ENCODE results near the gene ADAMTS17. TPM values are rescaled to one million over a fixed set of nuclear protein-coding genes. Genes with fewer than 3 reads are reported as not detected.

The ADAMTS17 gene
- polyA plus RNA-seq, 3 donors from 2014 or later: 0.27 to 0.53 TPM; not detected in 1

- no peaks in the 10 kb centered on the region for H3K9me3 Mint-ChIP-seq
- peaks cover 17 to 42% (median 22%) of the 10 kb centered on the region in 3 donors for H3K27me3 Mint-ChIP-seq (ENCODE audit: low read depth in 3 of 3)
- no peak overlapping the region for H3K27ac Mint-ChIP-seq
- peaks cover 47 to 55% of the 10 kb centered on the region in 2 donors for H3K4me1 Mint-ChIP-seq
- H3K36me3 Mint-ChIP-seq: peaks cover 0 to 3% (median 0%) of the 10 kb centered on the region in 3 donors
- DNase-seq: no peak
- H3K4me3 Mint-ChIP-seq: no peak overlapping the region
Observed at GRCh38 chr15:100337096-100338044, 4.4 kb downstream of the ADAMTS17 start.

- Mint-ChIP-seq H3K27ac (no peak overlapping the region), H3K4me3 (peak overlapping the region in 1 of 5 donors; percentile 1), H3K9me3 (no peaks in the 10 kb centered on the region), H3K27me3 (ENCODE audit: low read depth in 3 of 3) (peaks cover 16 to 39% (median 18%) of the 10 kb centered on the region in 3 donors), H3K36me3 (peaks cover 0 to 3% (median 0%) of the 10 kb centered on the region in 3 donors), H3K4me1 (peaks cover 57 to 68% of the 10 kb centered on the region in 2 donors)
- DNase-seq: no peak
Observed at GRCh38 chr15:100336061-100336460, 5.7 kb downstream of the ADAMTS17 start.

- peaks cover 19 to 40% (median 20%) of the 10 kb centered on the region in 3 donors for H3K27me3 Mint-ChIP-seq (ENCODE audit: low read depth in 3 of 3)
- peak overlapping the region in 1 of 6 donors; percentile 7 for H3K27ac Mint-ChIP-seq
- H3K4me3 Mint-ChIP-seq: peak overlapping the region in 1 of 5 donors; percentile 1
- DNase-seq: no peak
- H3K9me3 Mint-ChIP-seq: no peaks in the 10 kb centered on the region
- H3K36me3 Mint-ChIP-seq: peaks cover 0 to 3% (median 0%) of the 10 kb centered on the region in 3 donors
- H3K4me1 Mint-ChIP-seq: peaks cover 62 to 74% of the 10 kb centered on the region in 2 donors
Observed at GRCh38 chr15:100335335-100335999, 6.3 kb downstream of the ADAMTS17 start.

GRCh38 chr15:100334905-100335304 is 6.9 kb downstream of the ADAMTS17 start:
- peak overlapping the region in 3 of 6 donors; percentile 7 to 55 (median 46) for H3K27ac Mint-ChIP-seq
- H3K4me1 Mint-ChIP-seq: peaks cover 65 to 80% of the 10 kb centered on the region in 2 donors
- H3K9me3 Mint-ChIP-seq: no peaks in the 10 kb centered on the region

GRCh38 chr15:100334456-100334855 is 7.3 kb downstream of the ADAMTS17 start:
- peak overlapping the region in 3 of 6 donors; percentile 55 to 71 (median 64) for H3K27ac Mint-ChIP-seq
- peaks cover 0 to 3% (median 0%) of the 10 kb centered on the region in 3 donors for H3K36me3 Mint-ChIP-seq
- peaks cover 12 to 30% (median 19%) of the 10 kb centered on the region in 3 donors for H3K27me3 Mint-ChIP-seq (ENCODE audit: low read depth in 3 of 3)
- peak overlapping the region; percentile 49 to 73 (median 64) for H3K4me3 Mint-ChIP-seq
- no peak for DNase-seq
- no peaks in the 10 kb centered on the region for H3K9me3 Mint-ChIP-seq
- H3K4me1 Mint-ChIP-seq: peaks cover 70 to 83% of the 10 kb centered on the region in 2 donors

More at GRCh38 chr15:100334905-100335304, 6.9 kb downstream of the ADAMTS17 start:
- peaks cover 17 to 35% (median 19%) of the 10 kb centered on the region in 3 donors for H3K27me3 Mint-ChIP-seq (ENCODE audit: low read depth in 3 of 3)
- DNase-seq: no peak
- H3K36me3 Mint-ChIP-seq: peaks cover 0 to 3% (median 0%) of the 10 kb centered on the region in 3 donors
- H3K4me3 Mint-ChIP-seq: peak overlapping the region in 3 of 5 donors; percentile 9 to 66 (median 48)

GRCh38 chr15:100334015-100334414 is 7.8 kb downstream of the ADAMTS17 start:
- Mint-ChIP-seq H3K36me3 (peaks cover 0 to 3% (median 0%) of the 10 kb centered on the region in 3 donors), H3K27ac (peak overlapping the region; percentile 64 to 83 (median 72)), H3K9me3 (no peaks in the 10 kb centered on the region), H3K4me1 (peaks cover 73 to 83% of the 10 kb centered on the region in 2 donors), H3K4me3 (peak overlapping the region; percentile 49 to 73 (median 64)), H3K27me3 (ENCODE audit: low read depth in 3 of 3) (peaks cover 8 to 26% (median 19%) of the 10 kb centered on the region in 3 donors)
- DNase-seq: peak; percentile 23 to 45 (median 43)

- Mint-ChIP-seq H3K27ac (peak overlapping the region in 2 of 6 donors; percentile 64 to 69), H3K36me3 (peaks cover 0 to 3% (median 0%) of the 10 kb centered on the region in 3 donors), H3K27me3 (ENCODE audit: low read depth in 3 of 3) (peaks cover 8 to 19% (median 19%) of the 10 kb centered on the region in 3 donors), H3K4me3 (peak overlapping the region in 3 of 5 donors; percentile 29 to 44 (median 38)), H3K4me1 (peaks cover 75 to 83% of the 10 kb centered on the region in 2 donors), H3K9me3 (no peaks in the 10 kb centered on the region)
- DNase-seq: no peak
Observed at GRCh38 chr15:100333236-100333635, 8.5 kb downstream of the ADAMTS17 start.

- H3K27me3 Mint-ChIP-seq (ENCODE audit: low read depth in 3 of 3): peaks cover 8 to 18% (median 14%) of the 10 kb centered on the region in 3 donors
- no peaks in the 10 kb centered on the region for H3K9me3 Mint-ChIP-seq
- no peak for DNase-seq
- H3K36me3 Mint-ChIP-seq: peaks cover 0 to 1% (median 0%) of the 10 kb centered on the region in 3 donors
- H3K27ac Mint-ChIP-seq: peak overlapping the region in 3 of 6 donors; percentile 6 to 52 (median 19)
- H3K4me3 Mint-ChIP-seq: peak overlapping the region in 4 of 5 donors; percentile 18 to 53 (median 41)
- H3K4me1 Mint-ChIP-seq: peaks cover 79 to 89% of the 10 kb centered on the region in 2 donors
Observed at GRCh38 chr15:100332721-100333120, 9.1 kb downstream of the ADAMTS17 start.

GRCh38 chr15:100332231-100332630 is 9.5 kb downstream of the ADAMTS17 start:
- Mint-ChIP-seq H3K9me3 (no peaks in the 10 kb centered on the region), H3K4me3 (peak overlapping the region in 2 of 5 donors; percentile 53 to 67), H3K36me3 (no peaks in the 10 kb centered on the region), H3K4me1 (peaks cover 80 to 89% of the 10 kb centered on the region in 2 donors), H3K27me3 (ENCODE audit: low read depth in 3 of 3) (peaks cover 8 to 16% (median 12%) of the 10 kb centered on the region in 3 donors), H3K27ac (peak overlapping the region in 3 of 6 donors; percentile 4 to 19 (median 16))
- no peak for DNase-seq

GRCh38 chr15:100330629-100331215 is 11.1 kb downstream of the ADAMTS17 start:
- peak in 2 of 3 donors; percentile 61 to 67 for DNase-seq
- Mint-ChIP-seq H3K27ac (peak overlapping the region; percentile 70 to 87 (median 86)), H3K4me3 (peak overlapping the region; percentile 64 to 84 (median 69)), H3K4me1 (peaks cover 77 to 81% of the 10 kb centered on the region in 2 donors), H3K9me3 (no peaks in the 10 kb centered on the region), H3K36me3 (peaks cover 0 to under 1% (median 0%) of the 10 kb centered on the region in 3 donors), H3K27me3 (ENCODE audit: low read depth in 3 of 3) (peaks cover 8 to 15% (median 11%) of the 10 kb centered on the region in 3 donors)

GRCh38 chr15:100330221-100330620 is 11.6 kb downstream of the ADAMTS17 start:
- H3K4me3 Mint-ChIP-seq: peak overlapping the region; percentile 64 to 84 (median 69)
- peaks cover 73 to 76% of the 10 kb centered on the region in 2 donors for H3K4me1 Mint-ChIP-seq

GRCh38 chr15:100328796-100329195 is 13.0 kb downstream of the ADAMTS17 start:
- Mint-ChIP-seq H3K27ac (peak overlapping the region in 3 of 6 donors; percentile 24 to 87 (median 86)), H3K27me3 (ENCODE audit: low read depth in 3 of 3) (peaks cover 6 to 11% (median 8%) of the 10 kb centered on the region in 3 donors), H3K4me1 (peaks cover 59 to 61% of the 10 kb centered on the region in 2 donors), H3K9me3 (no peaks in the 10 kb centered on the region), H3K4me3 (no peak overlapping the region), H3K36me3 (peaks cover 0 to 4% (median 2%) of the 10 kb centered on the region in 3 donors)
- DNase-seq: no peak

More at GRCh38 chr15:100330221-100330620, 11.6 kb downstream of the ADAMTS17 start:
- peaks cover 0 to 4% (median 2%) of the 10 kb centered on the region in 3 donors for H3K36me3 Mint-ChIP-seq
- H3K27ac Mint-ChIP-seq: peak overlapping the region; percentile 70 to 87 (median 86)
- H3K27me3 Mint-ChIP-seq (ENCODE audit: low read depth in 3 of 3): peaks cover 6 to 14% (median 10%) of the 10 kb centered on the region in 3 donors
- DNase-seq: peak; percentile 53 to 63 (median 57)
- no peaks in the 10 kb centered on the region for H3K9me3 Mint-ChIP-seq

Measured in immature natural killer cell (primary cell).